HG03571 (cell line): Measurements from ENCODE around the gene UVRAG.
"Not testable (repeated sequence)": the region's sequence is repeated elsewhere in the genome, so short reads cannot be mapped to it uniquely, and the experiment has no call there.

Experiments used
- ATAC-seq: cut with Tn5 transposase; IDR thresholded peaks from one replicate; pipeline ENCODE4 v1.9.1; 2021; ENCODE audit not compliant: unreplicated experiment

UVRAG gene

DNA sequence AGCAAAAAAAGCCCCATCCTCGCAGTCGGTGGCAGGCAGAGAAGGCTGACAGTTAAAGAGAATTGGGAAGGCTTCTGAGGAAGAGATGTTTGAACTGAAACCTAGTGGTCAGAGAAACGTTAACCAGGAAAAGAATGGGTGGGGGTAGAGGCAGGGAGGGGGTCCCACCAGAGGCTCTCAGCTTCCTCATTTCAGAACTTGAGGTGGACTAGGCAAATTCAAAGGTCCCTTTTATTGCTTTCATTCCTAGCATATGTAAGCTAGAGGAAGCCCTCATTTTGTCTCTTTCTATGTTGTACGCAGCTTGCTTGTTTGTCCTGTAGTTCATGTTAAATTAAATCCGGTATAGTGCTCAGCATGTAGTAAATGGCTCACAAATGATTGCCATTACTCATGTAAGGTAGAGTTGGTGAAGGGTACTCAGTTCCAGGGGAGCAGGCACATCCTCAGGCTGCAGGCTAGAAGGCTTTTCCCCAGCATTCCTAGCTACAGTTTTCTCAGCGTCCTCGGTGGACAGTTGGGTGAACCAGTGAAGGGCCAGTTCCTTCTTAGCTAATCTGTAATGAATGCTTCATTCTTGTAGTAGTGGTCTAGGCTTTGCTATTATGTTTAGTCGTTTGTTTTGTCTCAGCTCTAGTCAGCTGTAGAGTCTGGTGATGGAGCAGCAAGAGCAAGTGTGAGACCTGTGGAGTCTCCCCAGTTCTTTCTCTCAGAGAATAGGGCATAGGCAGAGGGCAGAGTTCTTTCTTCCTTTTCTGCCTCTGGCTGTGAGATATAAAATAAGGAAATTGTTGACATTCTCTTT lies 58.6 kb downstream of the UVRAG start:
- ATAC-seq: peak; percentile 76

DNA sequence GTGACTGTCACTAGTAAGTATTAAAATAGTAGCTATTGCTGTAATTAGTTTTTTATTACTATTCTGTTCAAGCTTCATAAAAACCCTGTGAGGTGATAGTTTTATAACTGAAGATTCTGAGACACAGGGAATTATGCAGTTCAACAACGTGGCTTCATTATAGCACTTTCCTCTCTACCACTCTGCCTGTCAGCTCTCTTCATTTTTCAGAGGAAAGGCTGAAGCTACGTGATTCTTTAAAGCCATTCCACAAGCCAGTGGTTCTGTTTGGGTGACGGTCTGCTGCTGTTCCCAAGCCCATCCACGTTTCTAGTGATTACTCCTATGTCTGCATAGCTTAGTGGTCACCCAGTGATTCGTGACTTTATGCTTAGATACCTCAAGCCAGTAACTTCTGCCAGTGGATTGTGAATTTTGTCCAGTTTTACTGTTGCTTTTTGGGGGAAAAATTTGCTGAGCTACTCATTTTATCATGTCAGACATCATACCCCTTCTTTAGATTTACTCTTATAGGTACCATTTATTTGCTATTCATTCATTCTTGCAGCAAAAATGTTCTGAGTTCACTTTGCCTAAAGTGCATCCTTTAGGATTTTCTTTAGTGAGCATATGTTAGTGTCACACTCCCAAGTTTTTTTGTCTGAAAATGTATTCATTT lies 59.8 kb downstream of the UVRAG start:
- no peak for ATAC-seq

DNA sequence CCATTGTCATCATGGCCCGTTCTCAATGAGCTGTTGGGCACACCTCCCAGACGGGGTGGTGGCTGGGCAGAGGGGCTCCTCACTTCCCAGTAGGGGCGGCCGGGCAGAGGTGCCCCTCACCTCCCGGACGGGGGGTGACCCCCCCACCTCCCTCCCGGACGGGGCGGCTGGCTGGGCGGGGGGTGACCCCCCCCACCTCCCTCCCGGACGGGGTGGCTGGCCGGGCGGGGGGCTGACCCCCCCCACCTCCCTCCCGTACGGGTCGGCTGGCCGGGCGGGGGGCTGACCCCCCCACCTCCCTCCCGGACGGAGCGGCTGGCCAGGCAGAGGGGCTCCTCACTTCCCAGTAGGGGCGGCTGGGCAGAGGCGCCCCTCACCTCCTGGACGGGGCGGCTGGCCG lies 62.3 kb downstream of the UVRAG start:
- ATAC-seq: not testable (repeated sequence)

DNA sequence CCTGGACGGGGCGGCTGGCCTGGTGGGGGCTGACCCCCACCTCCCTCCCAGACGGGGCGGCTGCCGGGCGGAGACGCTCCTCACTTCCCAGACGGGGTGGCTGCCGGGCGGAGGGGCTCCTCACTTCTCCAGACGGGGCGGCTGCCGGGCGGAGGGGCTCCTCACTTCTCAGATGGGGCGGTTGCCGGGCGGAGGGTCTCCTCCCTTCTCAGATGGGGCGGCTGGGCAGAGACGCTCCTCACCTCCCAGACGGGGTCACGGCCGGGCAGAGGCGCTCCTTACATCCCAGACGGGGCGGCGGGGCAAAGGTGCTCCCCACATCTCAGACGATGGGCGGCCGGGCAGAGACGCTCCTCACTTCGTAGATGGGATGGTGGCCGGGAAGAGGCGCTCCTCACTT lies 62.9 kb downstream of the UVRAG start:
- ATAC-seq: not testable (repeated sequence)

DNA sequence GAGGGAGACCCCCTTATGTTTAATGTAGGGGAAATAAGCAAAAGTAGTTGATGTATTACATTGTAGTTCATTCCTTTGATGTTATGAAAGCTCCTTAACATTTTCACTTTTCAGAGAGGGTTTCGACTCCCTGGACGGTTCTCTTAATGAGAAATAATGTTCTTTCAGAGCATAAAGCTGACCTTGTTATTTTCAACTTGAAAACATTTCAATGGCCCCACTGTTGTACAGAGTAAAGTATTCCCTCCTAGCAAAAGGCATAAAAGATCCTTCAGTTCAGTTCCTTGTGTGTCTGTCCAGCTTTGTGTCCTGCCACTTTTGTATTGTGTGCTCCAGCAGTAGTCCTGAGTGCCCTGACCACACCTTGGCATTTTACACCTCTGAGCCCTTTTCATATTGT lies 63.9 kb downstream of the UVRAG start:
- no peak for ATAC-seq

DNA sequence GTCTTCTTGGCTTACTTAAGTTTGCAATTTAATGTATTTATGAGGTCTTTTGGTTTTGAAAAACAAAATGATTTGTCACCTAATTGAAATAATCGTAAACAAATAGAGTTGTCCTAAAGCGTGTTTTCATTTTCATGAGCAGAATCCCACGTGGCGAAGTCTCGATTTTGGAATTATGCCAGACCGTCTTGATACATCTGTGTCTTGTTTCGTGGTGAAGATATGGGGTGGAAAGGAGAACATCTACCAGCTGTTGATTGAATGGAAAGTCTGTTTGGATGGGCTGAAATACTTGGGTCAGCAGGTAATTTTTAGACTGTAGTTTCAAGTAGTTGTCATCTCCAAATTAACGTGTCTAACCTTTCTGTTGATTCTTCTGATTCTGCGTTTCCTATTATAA lies 64.7 kb downstream of the UVRAG start:
- ATAC-seq: no peak

DNA sequence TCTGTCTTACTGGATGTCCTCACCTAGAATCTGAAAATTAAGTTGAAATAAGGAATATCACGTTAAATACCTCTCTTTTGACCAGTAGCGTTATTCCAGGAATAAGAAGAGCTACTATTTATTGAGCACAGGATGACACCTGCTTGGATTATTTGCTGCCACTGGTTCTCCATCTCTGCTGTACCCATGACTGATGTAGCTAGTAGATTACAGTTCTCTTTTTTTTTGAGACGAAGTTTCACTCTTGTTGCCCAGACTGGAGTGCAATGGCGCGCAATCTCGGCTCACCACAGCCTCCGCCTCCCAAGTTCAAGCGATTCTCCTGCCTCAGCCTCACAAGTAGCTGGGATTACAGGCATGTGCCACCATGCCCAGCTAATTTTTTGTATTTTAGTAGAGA lies 65.3 kb downstream of the UVRAG start:
- not testable (repeated sequence) for ATAC-seq

DNA sequence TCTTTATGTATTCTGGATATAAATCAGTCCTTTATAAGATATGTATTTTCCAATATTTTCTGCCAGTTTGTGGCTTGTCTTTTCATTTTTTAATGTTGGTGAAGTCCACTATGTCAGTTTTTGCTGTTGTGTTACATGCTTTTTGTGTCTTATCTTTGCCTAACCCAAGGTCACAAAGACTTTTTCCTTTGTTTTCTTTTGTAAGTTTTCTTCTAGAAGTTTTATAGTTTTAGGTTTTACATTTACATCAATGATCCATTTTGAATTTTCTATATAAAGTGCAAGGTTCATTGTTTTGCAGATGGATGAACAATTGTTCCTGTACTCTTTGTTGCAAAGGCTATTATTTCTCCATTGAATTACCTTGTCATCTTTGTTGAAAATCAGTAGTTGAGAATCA lies 69.3 kb downstream of the UVRAG start:
- ATAC-seq: no peak

DNA sequence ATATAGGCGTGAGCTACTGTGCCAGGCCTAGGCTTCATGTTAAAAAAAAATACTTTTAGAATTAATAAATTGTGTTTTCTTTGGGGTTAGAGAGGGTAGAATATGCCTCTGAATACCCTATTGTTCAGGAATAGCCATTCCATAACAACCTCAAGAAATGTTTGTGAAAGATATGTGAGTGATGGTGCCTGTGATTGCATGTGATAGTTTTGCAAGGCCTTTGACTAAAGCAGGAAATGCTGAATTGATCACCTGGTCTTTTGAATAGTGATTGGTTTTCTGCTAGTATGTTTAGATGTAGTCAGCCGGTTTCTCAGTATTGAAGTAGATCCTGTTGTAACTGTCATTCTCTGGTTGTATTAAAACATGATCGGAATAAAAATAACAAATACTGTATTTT lies 73.4 kb downstream of the UVRAG start:
- ATAC-seq: no peak

DNA sequence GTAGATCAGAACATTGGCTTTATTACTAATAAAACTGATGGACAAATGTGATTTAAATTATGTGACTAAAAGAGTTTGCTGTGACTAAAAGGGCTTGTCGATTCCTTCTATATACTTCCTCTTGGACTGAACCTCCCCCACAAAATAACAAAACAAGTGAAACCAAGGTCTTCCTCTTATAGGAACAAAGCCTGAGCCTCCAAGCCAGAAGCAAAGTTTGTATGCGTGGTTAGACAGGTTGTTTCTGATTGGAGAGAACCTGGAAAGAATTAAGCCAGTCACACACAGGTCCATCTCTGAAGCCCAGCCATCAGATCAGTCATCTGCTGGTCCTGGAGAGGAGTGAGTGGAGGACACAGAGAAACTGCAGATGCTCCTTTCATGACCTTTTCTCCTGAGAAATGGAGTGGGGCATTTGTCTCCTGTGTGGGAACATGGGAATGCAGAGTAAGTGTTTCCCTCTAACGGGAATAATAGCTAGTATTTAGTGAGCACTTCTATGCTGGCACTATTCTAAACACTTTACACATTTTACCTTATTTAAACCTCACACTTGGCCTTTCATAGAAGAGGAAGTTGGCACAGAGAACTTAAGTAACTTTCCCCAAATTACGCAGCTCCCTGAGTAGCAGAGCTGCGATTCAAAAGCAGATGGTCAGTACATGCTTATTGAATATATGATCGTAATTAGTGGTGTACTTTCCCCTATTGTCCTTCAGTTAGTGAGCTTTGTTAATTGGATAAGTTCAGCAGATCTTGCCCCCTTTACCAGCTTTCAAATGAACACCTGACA lies 77.1 kb downstream of the UVRAG start:
- ATAC-seq: no peak

DNA sequence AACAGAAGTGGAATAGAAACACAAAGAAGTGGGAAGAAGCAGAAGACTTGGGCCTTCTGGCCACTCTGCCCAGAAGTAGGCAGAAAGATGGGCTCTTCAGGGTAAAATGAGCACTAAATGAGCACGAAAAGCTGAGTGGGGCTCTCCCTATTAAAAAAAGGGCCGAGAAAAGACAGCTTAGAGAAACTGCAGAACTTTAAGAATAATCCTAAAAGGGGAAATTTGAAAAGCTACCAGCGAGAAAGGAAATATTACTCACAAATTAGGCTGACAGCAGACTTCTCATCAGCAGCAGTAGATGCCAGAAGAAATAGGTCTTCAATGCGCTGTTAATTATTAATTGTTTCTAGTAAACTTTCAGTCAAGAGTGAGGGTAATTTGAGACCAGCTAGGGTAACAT lies 78.2 kb downstream of the UVRAG start:
- ATAC-seq: no peak

DNA sequence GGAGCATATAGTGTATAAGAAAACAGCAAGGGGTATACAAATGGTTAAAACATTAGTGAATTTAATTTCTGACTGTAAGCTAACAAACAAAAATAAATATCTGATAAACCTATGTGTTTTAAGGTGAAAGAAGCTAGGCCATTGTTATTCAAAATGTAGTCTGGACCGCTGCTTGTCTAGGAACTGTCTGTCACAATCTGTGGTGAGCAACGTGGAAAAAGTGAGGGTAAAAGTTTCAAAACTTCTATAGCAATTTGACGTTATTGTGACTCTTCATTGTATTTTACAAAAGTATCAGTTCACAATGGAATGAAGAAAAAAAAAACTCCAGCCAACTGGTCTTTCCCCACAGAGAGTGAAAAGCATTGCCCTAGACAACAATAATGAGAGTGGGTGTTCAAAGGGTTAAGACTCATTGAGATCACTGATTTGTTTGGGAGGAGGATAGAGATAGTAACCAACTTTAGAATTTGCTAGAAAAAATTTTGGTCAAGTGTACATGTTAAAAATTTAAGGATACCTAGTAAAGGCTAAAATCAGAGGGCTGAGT lies 79.1 kb downstream of the UVRAG start:
- ATAC-seq: no peak

DNA sequence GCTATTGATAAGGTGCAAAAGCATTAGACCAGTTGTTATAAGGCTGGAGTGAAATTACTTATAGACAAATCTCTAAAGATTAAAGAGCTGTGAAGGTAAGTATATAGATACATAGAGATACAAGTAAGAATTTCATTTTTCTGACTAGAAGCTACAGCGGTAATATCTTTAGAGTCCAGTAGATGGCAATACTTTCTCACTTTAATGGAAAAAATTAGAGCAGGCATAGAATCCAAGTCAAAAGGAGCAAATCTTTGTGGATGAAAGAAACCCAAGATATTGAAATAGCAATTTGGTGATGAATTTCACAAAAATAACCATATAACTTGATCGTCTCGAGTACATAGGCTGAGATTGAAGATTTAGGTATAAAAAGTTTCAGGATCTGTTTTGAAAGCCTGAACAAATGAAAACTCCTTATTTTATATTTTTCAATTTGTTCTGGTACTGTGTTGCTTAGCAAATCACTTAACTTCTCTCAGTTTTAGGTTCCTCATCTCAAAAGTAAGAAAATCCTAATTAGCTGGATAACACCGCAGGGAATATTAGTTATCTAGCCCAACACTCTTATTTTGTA lies 81.9 kb downstream of the UVRAG start:
- ATAC-seq: no peak

DNA sequence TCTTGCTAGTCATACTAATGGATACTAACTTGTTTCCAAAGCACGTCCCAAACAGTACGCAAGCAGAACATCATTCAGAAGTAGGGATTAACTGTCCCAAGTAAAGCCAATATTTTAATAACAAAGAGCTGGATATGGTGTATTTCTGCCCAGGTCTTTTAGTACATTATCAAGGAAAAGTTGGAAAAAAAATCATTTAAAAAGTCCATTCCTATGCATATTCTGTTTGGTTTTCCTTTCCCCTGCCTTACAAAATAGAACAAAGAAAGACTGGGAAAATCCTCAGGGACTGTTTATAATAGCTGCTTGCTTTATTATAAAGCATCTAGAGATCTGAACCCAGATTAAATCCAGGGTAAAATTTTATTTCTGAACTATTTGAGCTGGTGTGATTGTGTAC lies 83.9 kb downstream of the UVRAG start:
- no peak for ATAC-seq

DNA sequence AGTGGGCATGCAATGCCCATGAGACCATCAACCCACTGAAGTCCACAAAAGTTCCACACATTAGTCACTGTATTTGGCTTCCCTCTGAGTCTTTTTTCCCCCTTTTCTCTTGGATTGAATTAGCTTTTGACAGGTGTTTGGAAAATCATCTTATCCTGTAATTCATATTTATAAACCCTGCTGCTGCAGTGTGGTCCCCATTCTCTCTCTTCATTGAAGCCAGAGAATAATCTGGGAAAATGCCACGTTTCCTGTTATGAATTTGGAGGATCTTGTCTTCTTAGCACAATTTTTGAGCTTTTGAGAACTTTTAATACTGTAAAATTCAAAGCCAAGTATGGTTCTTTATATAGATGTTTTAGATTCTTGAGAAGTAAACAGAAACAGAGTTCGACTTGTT lies 84.8 kb downstream of the UVRAG start:
- no peak for ATAC-seq

DNA sequence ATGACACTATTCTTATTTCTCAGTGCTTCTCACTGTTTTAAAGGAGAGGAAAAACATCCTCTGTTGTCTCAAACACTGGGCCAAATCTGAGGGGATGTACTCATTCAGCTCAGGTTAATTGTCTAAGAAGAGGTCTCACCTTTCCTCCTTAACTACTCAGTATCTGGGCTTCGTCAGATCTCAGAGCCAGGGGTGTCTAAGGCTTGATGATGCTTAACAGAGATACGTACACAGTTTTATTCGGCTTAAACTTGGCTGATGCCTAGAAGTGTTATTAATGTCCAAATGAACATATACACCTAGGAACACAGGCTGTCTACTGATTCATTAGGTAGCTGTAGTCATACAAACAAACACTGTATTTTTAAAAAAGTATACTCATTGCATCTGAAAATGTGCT lies 85.8 kb downstream of the UVRAG start:
- ATAC-seq: no peak

DNA sequence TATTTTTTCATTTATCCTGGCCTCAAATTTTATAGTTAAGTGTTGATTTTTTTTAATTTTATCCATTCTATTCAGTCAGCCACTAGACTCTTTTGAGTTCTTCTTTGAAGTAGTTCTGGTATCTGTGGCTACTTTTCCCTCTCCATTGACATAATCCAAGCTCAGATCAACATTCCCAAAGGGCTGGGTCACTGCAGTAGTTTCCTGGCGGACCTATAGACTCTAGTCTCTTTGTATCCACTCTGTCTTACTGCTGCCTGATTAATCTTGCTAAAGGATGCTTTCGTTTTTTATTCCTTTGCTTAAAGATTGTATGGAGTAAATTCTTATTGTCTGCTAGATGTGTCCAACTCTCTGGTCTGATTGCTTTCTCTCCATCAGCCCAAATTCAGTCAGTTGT lies 87.6 kb downstream of the UVRAG start:
- no peak for ATAC-seq

DNA sequence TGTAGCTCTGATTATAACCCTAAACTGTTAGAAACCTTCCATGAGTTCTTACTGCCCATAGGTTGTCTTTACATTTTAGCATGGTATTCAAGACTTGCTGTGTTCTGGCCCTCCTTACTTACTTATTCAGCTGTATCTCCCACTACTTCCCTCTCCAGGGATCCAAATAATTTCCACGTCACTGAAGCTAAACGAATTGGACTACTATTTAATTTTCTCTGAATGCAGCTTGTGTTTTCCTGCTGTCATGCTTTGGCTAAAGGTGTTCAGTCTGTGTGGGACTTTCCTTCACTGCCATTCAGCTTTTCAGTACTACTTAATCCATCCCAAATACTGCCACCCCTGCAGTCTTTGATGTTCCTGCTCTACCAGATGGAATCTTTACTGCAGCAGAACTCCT lies 88.3 kb downstream of the UVRAG start:
- ATAC-seq: no peak

DNA sequence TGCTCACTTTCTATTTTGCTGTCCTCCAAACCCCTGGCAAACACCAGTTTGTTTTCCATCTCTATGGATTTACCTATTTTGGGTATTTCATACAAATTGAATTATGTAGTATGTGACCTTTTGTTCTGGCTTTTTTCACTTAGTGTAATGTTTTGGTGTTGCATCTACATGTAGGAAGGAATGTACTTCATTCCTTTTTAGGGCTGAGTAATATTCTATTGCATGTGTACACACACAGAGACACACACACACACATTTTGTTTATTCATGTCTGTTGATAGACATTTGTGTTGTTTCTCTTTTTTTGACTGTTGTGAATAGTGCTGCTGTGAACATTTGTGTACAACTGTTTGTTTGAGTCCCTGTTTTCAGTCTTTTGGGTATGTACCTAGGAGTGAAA lies 90.4 kb downstream of the UVRAG start:
- no peak for ATAC-seq

DNA sequence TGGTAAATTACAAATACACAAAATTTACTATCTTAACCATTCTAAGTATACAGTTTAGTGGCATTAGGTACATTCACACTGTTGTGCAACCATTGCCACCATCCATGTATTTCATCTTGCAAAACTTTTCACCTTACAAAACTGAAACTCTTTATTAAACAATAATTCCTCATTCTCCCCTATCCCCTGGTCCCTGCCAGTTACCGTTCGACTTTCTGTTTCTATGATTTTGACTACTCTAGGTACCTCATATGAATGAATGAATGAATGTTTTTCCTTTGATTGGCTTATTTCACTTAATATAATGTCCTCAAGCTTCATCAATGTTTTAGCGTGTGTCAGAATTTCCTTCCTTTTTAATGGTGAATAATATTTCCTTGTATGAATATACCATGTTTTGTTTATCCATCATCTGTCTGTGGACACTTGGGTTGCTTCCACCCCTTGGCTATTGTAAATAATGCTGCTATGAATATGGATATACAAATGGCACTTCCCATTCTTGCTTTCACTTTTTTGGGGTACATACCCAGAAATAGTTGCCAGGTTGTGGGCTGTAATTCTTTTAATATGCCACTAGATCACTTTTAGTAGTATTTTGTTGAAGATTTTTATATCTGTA lies 93.0 kb downstream of the UVRAG start:
- ATAC-seq: no peak
